HEK293T (cell line): ENCODE measurements around the gene MOGAT3.

Source experiments
- ARNT ChIP-seq: fragments of 450-650 bp; IDR thresholded peaks from 2 replicates; pipeline ENCODE4 v1.6.1; 2017; ENCODE audit warnings: mild to moderate bottlenecking
- BHLHE40 ChIP-seq: fragments of 450-650 bp; IDR thresholded peaks from 2 replicates; pipeline ENCODE4 v1.6.1; 2016; ENCODE audit warnings: mild to moderate bottlenecking, moderate library complexity, borderline replicate concordance
- CTBP1 ChIP-seq: fragments of 450-650 bp; IDR thresholded peaks from 2 replicates; pipeline ENCODE4 v1.6.1; 2016; ENCODE audit warnings: borderline replicate concordance
- ELF4 ChIP-seq: fragments of 450-650 bp; IDR thresholded peaks from 2 replicates; pipeline ENCODE4 v1.6.1; 2017; ENCODE audit warnings: antibody characterized with exemption
- FOXA1 ChIP-seq: fragments of 450-650 bp; IDR thresholded peaks from 2 replicates; pipeline ENCODE4 v1.6.1; 2016; ENCODE audit warnings: mild to moderate bottlenecking
- FOXK2 ChIP-seq: fragments of 450-650 bp; IDR thresholded peaks from 2 replicates; pipeline ENCODE4 v1.6.1; 2016; ENCODE audit warnings: mild to moderate bottlenecking
- FOXM1 ChIP-seq: fragments of 450-650 bp; IDR thresholded peaks from 2 replicates; pipeline ENCODE4 v1.6.1; 2017; ENCODE audit warnings: mild to moderate bottlenecking, borderline replicate concordance
- L3MBTL2 ChIP-seq: fragments of 450-650 bp; conservative IDR thresholded peaks from 2 replicates; pipeline ENCODE4 v1.6.1; 2016; ENCODE audit warnings: mild to moderate bottlenecking
- LEF1 ChIP-seq: fragments of 450-650 bp; IDR thresholded peaks from 2 replicates; pipeline ENCODE4 v1.6.1; 2017; ENCODE audit warnings: mild to moderate bottlenecking, borderline replicate concordance
- SP1 ChIP-seq: fragments of 450-650 bp; IDR thresholded peaks from 2 replicates; pipeline ENCODE4 v1.6.1; 2017
- SUZ12 ChIP-seq: fragments of 450-650 bp; IDR thresholded peaks from 2 replicates; pipeline ENCODE4 v1.6.1; 2016; ENCODE audit warnings: mild to moderate bottlenecking
- TARDBP ChIP-seq: fragments of 450-650 bp; IDR thresholded peaks from 2 replicates; pipeline ENCODE4 v1.6.1; 2016
- ZNF384 ChIP-seq: fragments of 450-650 bp; IDR thresholded peaks from 2 replicates; pipeline ENCODE4 v1.6.1; 2016

GRCh38 chr7:101212014-101212413 lies 11.2 kb upstream of the MOGAT3 start:
- TF ChIP-seq FOXK2: no peak
- no peak for TF ChIP-seq BHLHE40
- no peak for TF ChIP-seq ZNF384
- TF ChIP-seq ARNT: no peak
- no peak for TF ChIP-seq L3MBTL2
- TF ChIP-seq FOXM1: no peak
- TF ChIP-seq SUZ12: no peak
- no peak for TF ChIP-seq SP1
- TF ChIP-seq CTBP1: no peak
- TF ChIP-seq LEF1: no peak
- no peak for TF ChIP-seq FOXA1
- no peak for TF ChIP-seq ELF4
- TF ChIP-seq TARDBP: no peak
